NCI-H2196 treated with DMSO at 0.1 percent for 48 hours (cell line): ENCODE results near the gene OSBPL1A.

ENCODE experiments used
- DNase-seq: peaks from one replicate; lab custom pipeline; 2025; ENCODE audit not compliant: unreplicated experiment; lab: John Stamatoyannopoulos, UW

Gene OSBPL1A

DNA sequence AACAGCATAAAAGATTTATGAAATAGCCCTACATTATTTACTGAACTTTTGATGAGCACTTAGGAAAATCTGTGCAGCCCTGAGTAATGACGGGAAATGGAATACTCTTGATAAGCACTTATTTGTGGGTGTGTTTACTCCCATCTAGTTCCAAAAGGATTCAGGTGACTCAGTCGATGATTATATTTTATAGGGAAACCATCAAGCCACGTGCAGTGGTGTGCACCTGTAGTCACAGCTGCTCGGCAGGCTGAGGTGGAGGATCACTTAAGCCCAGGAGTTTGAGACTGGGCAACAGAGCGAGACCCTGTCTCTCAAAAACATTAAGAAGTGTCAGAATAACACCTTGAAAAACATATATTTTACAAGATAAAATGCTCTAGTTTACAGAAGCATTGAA lies 166.9 kb downstream of the OSBPL1A start:
- no peak for DNase-seq

DNA sequence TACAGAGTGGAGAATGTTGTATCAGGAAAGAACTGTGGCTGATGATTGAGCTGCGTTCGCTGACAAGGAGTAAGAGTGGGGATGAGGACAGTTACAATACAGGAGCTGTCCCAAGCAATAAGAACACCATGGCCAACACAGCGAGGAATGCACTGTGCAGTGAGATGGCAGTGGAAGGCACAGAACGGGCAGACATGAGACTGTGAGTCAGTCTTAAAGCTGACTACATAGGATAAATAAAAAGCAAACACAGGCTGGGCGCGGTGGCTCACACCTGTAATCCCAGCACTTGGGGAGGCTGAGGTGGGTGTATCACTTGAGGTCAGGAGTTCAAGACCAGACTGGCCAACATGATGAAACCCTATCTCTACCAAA lies 169.0 kb downstream of the OSBPL1A start:
- DNase-seq = no peak

DNA sequence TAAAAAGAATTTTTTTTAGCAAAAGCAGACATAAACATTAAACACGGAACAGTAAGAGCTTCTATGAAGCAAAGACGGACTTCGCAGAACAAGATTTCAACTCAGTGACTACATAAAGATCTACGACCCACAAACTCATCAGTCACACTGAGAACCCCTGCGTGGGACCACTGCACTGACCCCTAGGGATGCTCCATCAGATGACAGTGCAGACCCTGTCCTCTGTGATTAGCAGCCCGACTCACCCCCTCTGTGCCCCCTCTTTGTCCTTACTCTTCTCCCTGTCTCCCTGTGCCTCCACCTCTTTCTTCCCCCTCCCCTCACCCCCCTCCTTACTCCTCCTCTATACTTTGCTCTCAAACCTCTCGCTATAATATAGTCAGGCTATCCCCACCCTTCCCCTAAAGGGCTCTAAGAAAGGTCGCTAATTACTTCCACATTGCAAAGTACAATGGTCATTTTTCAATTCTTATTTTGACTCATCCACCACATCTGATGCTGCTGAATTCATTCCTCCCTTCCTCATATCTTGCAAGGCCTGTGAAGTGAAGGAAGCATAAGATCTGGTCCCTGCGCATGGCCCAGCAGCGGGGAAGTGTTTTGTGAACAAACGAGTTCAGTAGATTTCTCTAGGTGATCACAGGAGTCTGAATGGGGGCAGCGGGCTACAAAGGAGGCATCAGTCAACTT lies 169.5 kb downstream of the OSBPL1A start:
- no peak for DNase-seq

- DNase-seq = no peak
Measured at GRCh38 chr18:24220318-24220688, 177.3 kb downstream of the OSBPL1A start.

DNA sequence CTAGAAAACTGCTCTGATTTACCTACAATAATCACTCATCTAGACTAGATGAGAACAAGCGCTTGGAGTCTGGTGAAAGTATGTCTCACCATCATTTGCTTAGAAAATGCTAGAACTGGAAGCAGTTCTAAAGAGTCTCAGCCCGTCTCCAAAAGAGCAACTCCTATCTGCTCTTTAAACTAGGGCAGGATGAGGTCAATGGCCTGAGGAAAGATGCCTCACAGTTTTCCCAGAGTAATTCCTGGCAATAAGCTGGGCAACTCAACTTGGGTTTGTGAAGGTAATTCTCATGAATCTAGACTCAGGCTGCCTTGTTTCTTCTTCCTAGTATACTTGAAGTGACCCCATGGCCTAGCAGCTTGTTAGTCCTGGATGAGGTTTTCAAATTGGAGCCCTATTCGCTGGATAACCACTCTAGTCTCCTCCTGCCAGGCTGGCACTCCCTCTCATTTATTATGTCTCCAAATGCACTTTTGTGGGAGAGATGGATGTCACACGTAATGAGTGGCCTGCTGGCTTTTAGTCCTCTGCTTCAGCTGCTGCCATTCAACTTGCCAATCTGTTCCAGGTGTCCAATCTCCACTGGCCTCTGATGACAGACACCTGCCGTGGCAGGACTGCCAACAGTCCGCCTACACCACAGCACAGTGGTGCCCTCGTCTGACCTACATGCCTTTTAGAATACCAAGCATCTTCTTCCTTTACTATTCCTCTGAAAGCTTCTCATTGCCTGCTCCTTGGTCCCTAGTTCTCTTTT lies 177.9 kb downstream of the OSBPL1A start:
- no peak for DNase-seq

GRCh38 chr18:24214913-24215312 lies 182.7 kb downstream of the OSBPL1A start:
- DNase-seq = no peak

GRCh38 chr18:24214144-24214543 lies 183.5 kb downstream of the OSBPL1A start:
- DNase-seq = no peak

DNA sequence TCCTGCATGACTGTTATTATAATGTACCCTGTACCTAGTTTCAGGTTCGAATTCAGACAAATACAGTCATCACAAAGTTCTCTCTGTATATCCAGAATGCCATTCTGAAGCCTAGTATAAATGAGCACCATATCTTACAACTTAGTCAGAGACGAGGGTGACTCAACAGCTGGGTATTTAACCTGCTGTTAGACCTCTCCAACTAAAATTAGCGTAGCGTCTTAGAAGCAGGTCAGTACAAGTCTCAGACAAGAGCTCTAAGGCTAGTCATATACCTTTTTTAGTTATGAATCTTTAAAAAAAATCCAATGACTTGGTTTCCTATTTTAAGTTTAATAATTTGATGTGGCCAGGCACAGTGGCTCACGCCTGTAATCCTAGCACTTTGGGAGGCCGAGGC lies 184.7 kb downstream of the OSBPL1A start:
- DNase-seq = no peak

DNA sequence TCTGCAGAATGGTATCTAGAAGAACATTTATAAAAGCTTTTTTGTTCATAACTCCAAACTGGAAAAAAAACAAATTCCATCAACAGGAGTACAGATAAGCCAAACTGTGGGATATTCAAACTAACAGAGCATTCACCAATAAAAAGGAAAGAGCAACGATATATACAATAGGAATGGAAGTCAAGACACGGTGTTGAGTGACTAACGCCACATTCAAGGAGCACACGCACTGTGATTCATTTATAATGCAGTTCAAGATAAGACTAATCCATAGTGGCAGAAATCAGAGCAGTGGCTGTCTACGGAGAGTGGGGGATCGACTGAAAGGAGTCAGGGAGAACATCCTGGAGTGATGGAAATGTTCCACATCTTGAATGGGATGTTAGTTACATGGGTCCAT lies 188.1 kb downstream of the OSBPL1A start:
- no peak for DNase-seq

DNA sequence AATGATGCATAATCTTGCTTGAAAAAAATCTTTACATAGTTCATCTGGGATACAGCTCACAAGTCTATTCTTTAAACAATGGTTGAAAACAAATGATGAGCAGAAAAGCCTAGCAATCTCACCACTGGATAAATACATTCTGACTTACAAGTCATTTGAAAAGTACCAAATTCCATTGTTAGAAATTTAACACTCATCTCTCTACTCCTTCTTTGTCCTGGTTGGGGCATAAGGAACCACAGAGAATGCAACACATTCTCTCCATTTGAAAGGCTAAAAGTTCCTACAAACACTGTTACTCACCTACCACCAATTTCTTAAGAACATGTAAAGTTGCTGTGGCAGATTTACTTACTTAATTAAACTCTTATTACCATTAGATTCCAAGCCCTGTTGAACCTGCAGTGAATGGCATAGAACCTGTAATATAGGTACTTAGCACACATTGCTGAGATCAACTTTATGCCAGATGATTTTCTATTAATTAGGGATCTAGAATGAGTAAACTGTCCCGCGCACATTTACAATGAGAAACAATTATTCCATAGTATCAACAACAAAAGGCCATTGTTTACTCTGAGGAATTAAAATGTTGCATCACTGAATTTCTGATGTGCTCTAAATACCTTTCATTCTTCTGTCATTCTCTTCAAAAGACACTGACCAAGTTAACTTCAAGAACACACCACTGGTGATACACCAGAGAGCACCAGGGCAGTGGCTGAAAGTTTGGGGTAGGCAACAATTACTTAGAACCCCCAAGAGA lies 189.2 kb downstream of the OSBPL1A start:
- DNase-seq = no peak

- no peak for DNase-seq
Measured at GRCh38 chr18:24204904-24205303, 192.7 kb downstream of the OSBPL1A start.

- no peak for DNase-seq
Measured at GRCh38 chr18:24201699-24202687, 195.6 kb downstream of the OSBPL1A start.

- DNase-seq = no peak
Measured at GRCh38 chr18:24200494-24201290, 196.9 kb downstream of the OSBPL1A start.

DNA sequence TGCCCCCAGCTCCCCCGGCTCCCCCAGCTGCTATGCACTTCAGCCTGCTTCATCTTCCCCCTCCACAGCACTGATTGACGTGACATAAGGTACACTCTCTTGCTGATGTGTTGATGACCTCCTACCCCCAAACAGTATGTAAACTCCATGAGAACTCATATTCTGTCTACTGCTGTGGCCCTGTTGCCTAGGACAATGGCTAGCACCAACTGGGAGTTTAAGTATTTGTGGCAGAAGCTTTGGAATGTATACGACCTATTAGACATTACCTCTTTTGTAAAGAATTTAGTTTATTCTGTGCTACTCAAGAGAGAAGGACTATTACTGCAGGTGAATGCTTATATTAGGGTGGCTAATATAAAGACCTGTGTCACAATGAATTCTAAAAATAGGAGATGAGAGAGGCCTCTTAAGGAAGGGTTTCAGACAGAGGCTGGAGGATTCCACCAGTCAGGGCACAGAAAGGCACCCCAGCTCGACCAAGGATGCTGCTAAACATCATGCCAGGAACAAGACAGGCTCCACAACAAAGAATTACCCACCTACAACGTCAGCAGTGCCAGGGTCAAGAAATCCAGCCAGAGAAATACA lies 198.2 kb downstream of the OSBPL1A start:
- no peak for DNase-seq

DNA sequence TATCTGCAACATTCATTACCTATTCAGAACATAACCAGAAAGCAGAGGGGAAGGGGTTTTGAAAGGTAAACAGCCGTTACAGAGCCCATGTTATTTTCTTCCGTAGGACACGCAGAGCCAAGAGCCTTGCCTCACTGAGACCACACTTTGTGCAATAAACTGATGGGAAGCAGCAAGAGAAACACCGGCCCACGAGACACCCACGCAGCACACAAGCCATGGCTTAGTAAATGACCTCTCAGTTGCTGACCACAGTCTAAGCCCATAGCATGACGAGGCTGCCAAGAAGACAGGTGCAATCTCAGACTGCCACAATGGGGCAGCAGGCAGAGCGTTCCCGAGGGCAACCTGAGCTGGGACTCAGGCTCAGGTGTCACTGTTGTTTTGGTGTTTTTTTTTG lies 199.2 kb downstream of the OSBPL1A start:
- no peak for DNase-seq

GRCh38 chr18:24197412-24197811 lies 200.2 kb downstream of the OSBPL1A start:
- no peak for DNase-seq

- DNase-seq = no peak
Measured at GRCh38 chr18:24196764-24197163, 200.9 kb downstream of the OSBPL1A start.

DNA sequence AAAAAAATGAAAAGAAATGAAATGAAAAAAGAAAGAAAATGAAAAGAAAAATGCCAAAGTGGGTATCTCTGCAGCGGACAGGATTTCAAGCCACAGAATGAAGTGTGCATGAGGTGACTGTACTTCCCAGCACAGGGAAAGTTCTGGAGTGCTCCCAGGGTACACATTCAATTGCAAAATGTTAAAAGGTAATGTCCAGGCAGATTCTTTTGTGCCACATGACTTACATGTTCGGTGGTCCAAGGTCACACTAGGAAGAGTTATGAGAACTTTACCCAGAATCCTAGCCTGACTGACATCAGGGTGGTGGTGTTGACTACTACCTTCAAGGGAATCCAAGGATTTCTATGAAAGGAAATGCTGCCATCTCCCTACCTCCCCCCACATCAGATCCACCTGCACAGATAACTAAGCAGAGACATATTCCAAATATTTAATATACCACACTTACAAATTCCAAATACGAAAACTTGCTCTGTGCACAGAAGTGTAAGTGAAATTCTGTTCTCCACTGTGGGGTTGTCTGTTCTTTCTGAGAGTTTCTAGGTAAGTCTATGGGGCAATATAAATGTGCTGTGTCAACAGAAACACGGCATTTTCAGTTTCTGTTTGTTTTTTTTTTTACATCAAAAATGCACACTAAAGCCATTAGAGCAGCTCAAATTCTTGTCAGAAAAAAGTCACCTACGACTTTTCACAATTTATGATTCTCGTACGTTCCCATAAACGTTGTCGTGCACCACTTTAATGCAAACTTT lies 202.1 kb downstream of the OSBPL1A start:
- DNase-seq = no peak

DNA sequence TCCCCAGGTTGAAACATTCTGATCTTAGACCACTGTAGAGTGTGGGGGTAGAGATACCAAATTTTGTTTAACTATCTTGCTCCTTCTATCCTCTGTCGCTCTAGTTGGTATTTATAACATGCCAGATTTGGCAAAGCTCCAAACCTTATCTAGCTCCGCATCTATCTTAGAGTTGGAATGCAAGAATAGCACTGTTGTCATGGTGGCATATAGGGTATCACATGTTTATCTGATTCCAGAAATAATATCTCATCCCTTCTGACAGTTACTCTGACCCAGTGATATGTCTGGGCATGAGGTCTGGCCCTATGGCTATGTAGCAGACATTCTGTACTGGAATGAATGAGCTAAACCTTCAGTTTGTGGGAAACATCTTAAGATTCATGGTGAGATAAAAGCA lies 207.0 kb downstream of the OSBPL1A start:
- no peak for DNase-seq
